Measurements from ENCODE around the gene PSEN2.
"Not testable (repeated sequence)": the region's sequence is repeated elsewhere in the genome, so short reads cannot be mapped to it uniquely, and the experiment has no call there.

The PSEN2 gene

GRCh38 chr1:226921504-226921903, 51.1 kb downstream of the PSEN2 start:
- no peak for DNase-seq

- DNase-seq: not testable (repeated sequence)
Observed at GRCh38 chr1:226929260-226930111, 59.1 kb downstream of the PSEN2 start.

- DNase-seq: no peak
Observed at GRCh38 chr1:226934483-226935237, 64.2 kb downstream of the PSEN2 start.

- DNase-seq: no peak
Observed at GRCh38 chr1:226937940-226938725, 67.7 kb downstream of the PSEN2 start.

- DNase-seq: no peak
Observed at GRCh38 chr1:226938903-226939437, 68.6 kb downstream of the PSEN2 start.

- peak; percentile 74 for DNase-seq
Observed at GRCh38 chr1:226939438-226940028, 69.1 kb downstream of the PSEN2 start.

GRCh38 chr1:226940029-226940805, 69.8 kb downstream of the PSEN2 start, which contains the start of gene COQ8A:
TSS of gene COQ8A (plus strand) at chr1:226940294. CDS start at chr1:226961386, 21,092 bp downstream.
- DNase-seq: peak; percentile 99

GRCh38 chr1:226940806-226941067, 70.3 kb downstream of the PSEN2 start:
- DNase-seq: no peak

GRCh38 chr1:226942392-226942791, 72.0 kb downstream of the PSEN2 start:
- DNase-seq: no peak

- no peak for DNase-seq
Observed at GRCh38 chr1:226943156-226943555, 72.7 kb downstream of the PSEN2 start.

- no peak for DNase-seq
Observed at GRCh38 chr1:226943927-226944326, 73.5 kb downstream of the PSEN2 start.

- no peak for DNase-seq
Observed at GRCh38 chr1:226945106-226945857, 74.9 kb downstream of the PSEN2 start.

Measured in activated CD4-positive, alpha-beta T cell treated with anti-CD3 and anti-CD28 coated beads for 48 hours (primary cell).